Measurements from ENCODE around the gene ATRN.

The ATRN gene

GRCh38 chr20:3679749-3680700, 209.2 kb downstream of the ATRN start:
- peak; percentile 94 for DNase-seq

GRCh38 chr20:3680701-3681351, 210.0 kb downstream of the ATRN start:
- DNase-seq, result no peak

- no peak for DNase-seq
These were observed 210.6 kb downstream of the ATRN start for GRCh38 chr20:3681352-3681930.

- DNase-seq, result no peak
These were observed 211.3 kb downstream of the ATRN start, which contains the start of gene ADAM33 for GRCh38 chr20:3681931-3682781. Gene ADAM33 (minus strand): TSS chr20:3682010. CDS start chr20:3682004, 6 bp downstream.

GRCh38 chr20:3685341-3685740, 214.5 kb downstream of the ATRN start:
- no peak for DNase-seq

- DNase-seq, result no peak
These were observed 215.6 kb downstream of the ATRN start for GRCh38 chr20:3686421-3686820.

- DNase-seq, result no peak
These were observed 216.1 kb downstream of the ATRN start for GRCh38 chr20:3686867-3687321.

GRCh38 chr20:3687655-3688054, 216.8 kb downstream of the ATRN start:
- DNase-seq, result no peak

GRCh38 chr20:3689978-3690377, 219.2 kb downstream of the ATRN start:
- no peak for DNase-seq

- DNase-seq, result no peak
These were observed 219.6 kb downstream of the ATRN start for GRCh38 chr20:3690413-3690812.

- no peak for DNase-seq
These were observed 220.5 kb downstream of the ATRN start for GRCh38 chr20:3691306-3691705.

GRCh38 chr20:3691897-3692296, 221.1 kb downstream of the ATRN start:
- DNase-seq, result no peak

- DNase-seq, result no peak
These were observed 222.0 kb downstream of the ATRN start for GRCh38 chr20:3692706-3693294.

- DNase-seq, result no peak
These were observed 222.6 kb downstream of the ATRN start for GRCh38 chr20:3693376-3693775.

GRCh38 chr20:3694864-3695263, 224.0 kb downstream of the ATRN start:
- no peak for DNase-seq

- no peak for DNase-seq
These were observed 225.4 kb downstream of the ATRN start for GRCh38 chr20:3696200-3696599.

GRCh38 chr20:3696745-3697587, 226.1 kb downstream of the ATRN start:
- DNase-seq, result peak; percentile 52

GRCh38 chr20:3697588-3698305, 226.9 kb downstream of the ATRN start:
- peak; percentile 93 for DNase-seq

GRCh38 chr20:3698591-3699001, 227.8 kb downstream of the ATRN start:
- peak; percentile 50 for DNase-seq

- no peak for DNase-seq
These were observed 228.2 kb downstream of the ATRN start for GRCh38 chr20:3699037-3699436.
